ENCODE measurements around the gene SPACA7.

GRCh38 chr13:112479389-112479788, 103.2 kb downstream of the SPACA7 start:
- TF ChIP-seq, protein P1, sequence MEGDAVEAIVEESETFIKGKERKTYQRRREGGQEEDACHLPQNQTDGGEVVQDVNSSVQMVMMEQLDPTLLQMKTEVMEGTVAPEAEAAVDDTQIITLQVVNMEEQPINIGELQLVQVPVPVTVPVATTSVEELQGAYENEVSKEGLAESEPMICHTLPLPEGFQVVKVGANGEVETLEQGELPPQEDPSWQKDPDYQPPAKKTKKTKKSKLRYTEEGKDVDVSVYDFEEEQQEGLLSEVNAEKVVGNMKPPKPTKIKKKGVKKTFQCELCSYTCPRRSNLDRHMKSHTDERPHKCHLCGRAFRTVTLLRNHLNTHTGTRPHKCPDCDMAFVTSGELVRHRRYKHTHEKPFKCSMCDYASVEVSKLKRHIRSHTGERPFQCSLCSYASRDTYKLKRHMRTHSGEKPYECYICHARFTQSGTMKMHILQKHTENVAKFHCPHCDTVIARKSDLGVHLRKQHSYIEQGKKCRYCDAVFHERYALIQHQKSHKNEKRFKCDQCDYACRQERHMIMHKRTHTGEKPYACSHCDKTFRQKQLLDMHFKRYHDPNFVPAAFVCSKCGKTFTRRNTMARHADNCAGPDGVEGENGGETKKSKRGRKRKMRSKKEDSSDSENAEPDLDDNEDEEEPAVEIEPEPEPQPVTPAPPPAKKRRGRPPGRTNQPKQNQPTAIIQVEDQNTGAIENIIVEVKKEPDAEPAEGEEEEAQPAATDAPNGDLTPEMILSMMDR (IDR thresholded peaks at IDR 0.05 in 2 of 3, conservative IDR thresholded peaks at IDR 0.05 in 1 of 3; ENCODE audit: borderline replicate concordance in 1 of 3, insufficient read depth in 1 of 3, low read depth in 2 of 3, low read length in 2 of 3) = no peak
- TF ChIP-seq MAX (IDR thresholded peaks at IDR 0.05) = no peak
- TF ChIP-seq REST (IDR thresholded peaks at IDR 0.05; ENCODE audit: low read depth) = no peak
- TF ChIP-seq YY1 (IDR thresholded peaks at IDR 0.05; ENCODE audit: extremely low read depth, insufficient replicate concordance, low read depth, low read length) = no peak
- TF ChIP-seq SRF (IDR thresholded peaks at IDR 0.05; ENCODE audit: low read depth) = no peak
- TF ChIP-seq SP1 (IDR thresholded peaks at IDR 0.05; ENCODE audit: low read depth) = no peak
- no peak for TF ChIP-seq ATF3 (IDR thresholded peaks at IDR 0.05)
- TF ChIP-seq RAD21 (IDR thresholded peaks at IDR 0.05; ENCODE audit: low read depth) = no peak

Data from HCT116 (cell line).